ENCODE measurements around the gene PCSK4. TPM values are rescaled to one million over a fixed set of nuclear protein-coding genes. Genes with fewer than 3 reads are reported as not detected.

Gene PCSK4
- total and polyA plus RNA-seq, 2 donors (not counting 3 experiments of a cell fraction or from before 2014, with no cell fraction given): 1.2 to 1.7 TPM

- H3K4me3 ChIP-seq (replicated peaks in 1 of 3; ENCODE audit: insufficient read depth in 1 of 3, low read depth in 1 of 3, low read length in 3 of 3): no peak overlapping the region
- no peaks in the 10 kb centered on the region for H3K4me1 ChIP-seq (ENCODE audit: control insufficient read depth, extremely low read depth, insufficient read depth, low read length)
- TF ChIP-seq CTCF (IDR thresholded peaks at IDR 0.05; ENCODE audit: extremely low read depth in 1 of 2, insufficient read depth in 1 of 2, low read depth in 1 of 2, low read length in 2 of 2) (no peak), POLR2A (IDR thresholded peaks at IDR 0.05; ENCODE audit: low read depth, low read length) (no peak)
- BruUV-seq (replicated peaks): no TSS peak
- H3K36me3 ChIP-seq (ENCODE audit: control insufficient read depth in 2 of 2, extremely low read depth in 1 of 2, insufficient read depth in 2 of 2, low read length in 2 of 2): no peaks in the 10 kb centered on the region
- peaks cover 9 to 12% of the 10 kb centered on the region in 2 experiments for H3K27me3 ChIP-seq (ENCODE audit: control insufficient read depth in 2 of 2, insufficient read depth in 2 of 2, low read length in 2 of 2)
- dilution Hi-C loops (cut with MboI; ENCODE audit: extremely low pct_ligation_motif_present, low sequenced_read_pairs): no loop called here
- DNase-seq (ENCODE audit: low read depth, low spot score) (no peak), FAIRE-seq (no peak)
- intact Hi-C loops (cut with micrococcal nuclease): no loop called here
- no peaks in the 10 kb centered on the region for H4K20me1 ChIP-seq (replicated peaks; ENCODE audit: control insufficient read depth, extremely low read depth, insufficient read depth, low read length)
- no peaks in the 10 kb centered on the region for H3K9me1 ChIP-seq (replicated peaks; ENCODE audit: control insufficient read depth, extremely low read depth, insufficient read depth, low read length)
- CTCF ChIA-PET: interaction anchor here (1.5 kb wide), 1 partner anchor 80 kb away, joined by 4 read pairs; no protein-coding TSS in a partner anchor
- no peak overlapping the region for H3K27ac ChIP-seq (ENCODE audit: insufficient read depth, low read depth, low read length)
- H2AFZ ChIP-seq (ENCODE audit: low read depth, low read length): no peak overlapping the region
- no peak overlapping the region for H3K9ac ChIP-seq (replicated peaks; ENCODE audit: extremely low read depth, insufficient read depth, low read length)
- POLR2A ChIA-PET: no interaction called here
- H3K9me3 ChIP-seq (replicated peaks; ENCODE audit: control insufficient read depth, insufficient read depth, low read length): no peaks in the 10 kb centered on the region
- no peak overlapping the region for H3K4me2 ChIP-seq (ENCODE audit: insufficient read depth, low read length)
- no peaks in the 10 kb centered on the region for H3K79me2 ChIP-seq (ENCODE audit: control insufficient read depth, insufficient read depth, low read length)
Measured at GRCh38 chr19:1524287-1524971, 34.3 kb upstream of the PCSK4 start.

GRCh38 chr19:1523412-1524286 is 33.5 kb upstream of the PCSK4 start, which contains the start of gene PLK5:
Gene PLK5 (plus strand): TSS chr19:1524077. CDS start chr19:1526997, 2,920 bp downstream.
- Histone ChIP-seq H3K4me2 (ENCODE audit: insufficient read depth, low read length) (no peak within 1 kb of the TSS), H3K27me3 (ENCODE audit: control insufficient read depth in 2 of 2, insufficient read depth in 2 of 2, low read length in 2 of 2) (peaks cover 9 to 12% of the 10 kb centered on the region in 2 experiments), H2AFZ (ENCODE audit: low read depth, low read length) (no peak within 1 kb of the TSS), H3K9ac (replicated peaks; ENCODE audit: extremely low read depth, insufficient read depth, low read length) (no peak within 1 kb of the TSS), H3K9me1 (replicated peaks; ENCODE audit: control insufficient read depth, extremely low read depth, insufficient read depth, low read length) (no peaks in the 10 kb centered on the region), H3K79me2 (ENCODE audit: control insufficient read depth, insufficient read depth, low read length) (no peaks in the 10 kb centered on the region), H4K20me1 (replicated peaks; ENCODE audit: control insufficient read depth, extremely low read depth, insufficient read depth, low read length) (no peaks in the 10 kb centered on the region), H3K36me3 (ENCODE audit: control insufficient read depth in 2 of 2, extremely low read depth in 1 of 2, insufficient read depth in 2 of 2, low read length in 2 of 2) (no peaks in the 10 kb centered on the region), H3K27ac (ENCODE audit: insufficient read depth, low read depth, low read length) (no peak within 1 kb of the TSS), H3K9me3 (replicated peaks; ENCODE audit: control insufficient read depth, insufficient read depth, low read length) (no peaks in the 10 kb centered on the region), H3K4me3 (replicated peaks in 1 of 3; ENCODE audit: insufficient read depth in 1 of 3, low read depth in 1 of 3, low read length in 3 of 3) (no peak within 1 kb of the TSS), H3K4me1 (ENCODE audit: control insufficient read depth, extremely low read depth, insufficient read depth, low read length) (no peaks in the 10 kb centered on the region)
- TF ChIP-seq MYC (IDR thresholded peaks at IDR 0.05; ENCODE audit: low read depth, low read length) (no peak), EZH2 (IDR thresholded peaks at IDR 0.05; ENCODE audit: borderline replicate concordance, low read depth, low read length, severe bottlenecking) (no peak), JUN (IDR thresholded peaks at IDR 0.05; ENCODE audit: borderline replicate concordance, insufficient read depth, insufficient read length, low read depth) (no peak), FOS (IDR thresholded peaks at IDR 0.05; ENCODE audit: borderline replicate concordance, insufficient read depth, low read length) (no peak), POLR2AphosphoS5 (IDR thresholded peaks at IDR 0.05; ENCODE audit: insufficient read depth, low read depth, low read length) (no peak), CTCF (IDR thresholded peaks at IDR 0.05; ENCODE audit: extremely low read depth in 1 of 2, insufficient read depth in 1 of 2, low read depth in 1 of 2, low read length in 2 of 2) (no peak), MAX (IDR thresholded peaks at IDR 0.05; ENCODE audit: insufficient read depth, insufficient read length) (no peak), POLR2A (IDR thresholded peaks at IDR 0.05; ENCODE audit: low read depth, low read length) (no peak), GATA2 (IDR thresholded peaks at IDR 0.05; ENCODE audit: insufficient read depth, insufficient read length, low read depth, low read length) (no peak)
- intact Hi-C loops (cut with micrococcal nuclease): no loop called here
- DNase-seq (ENCODE audit: low read depth, low spot score) (no peak), FAIRE-seq (no peak)
- ChIA-PET CTCF (interaction anchor here (1.5 kb wide), 1 partner anchor 79 kb away, joined by 4 read pairs; no protein-coding TSS in a partner anchor), POLR2A (no interaction called here)
- no TSS peak for BruUV-seq (replicated peaks)
- dilution Hi-C loops (cut with MboI; ENCODE audit: extremely low pct_ligation_motif_present, low sequenced_read_pairs): no loop called here

Measured in endothelial cell of umbilical vein (primary cell).